Spleen (tissue), 7 donors: ENCODE results near the gene SYNPO.

Experiments used
- POLR2A ChIP-seq, 3 donors: fragments of 450-650 bp; IDR thresholded peaks; one replicate each; pipeline ENCODE4 v1.5.1; 2017; ENCODE audit warnings: antibody characterized with exemption in 3 of 3, mild to moderate bottlenecking in 1 of 3
- POLR2AphosphoS5 ChIP-seq, 3 donors: sonication (generic); formaldehyde crosslinking; IDR thresholded peaks; one replicate each; pipeline ENCODE4 v1.5.1; 2017; ENCODE audit warnings: antibody characterized with exemption in 3 of 3
- TF ChIP-seq, protein P1 (sequence below), 11 experiments: fragments of 200-600 bp in 7 of 11; fragments of 450-650 bp in 4 of 11; sonication (generic) in 4 of 11; IDR thresholded peaks in 8 of 11; conservative IDR thresholded peaks in 3 of 11; 1 replicate in 7 of 11; 2 replicates in 4 of 11; pipeline versions ENCODE4 v1.4.0 to v1.8.0; 2016 to 2021; ENCODE audit warnings: antibody characterized with exemption in 11 of 11, inconsistent platforms in 4 of 11, mild to moderate bottlenecking in 1 of 11
- donor health status: DM: no; HTN: no; CAD: no; lungs with moderate emphysema.
- donor health status: DM: no; HTN: no; CAD: no.
- donor health status: DM: no; HTN: no; CAD: no.

DNA sequence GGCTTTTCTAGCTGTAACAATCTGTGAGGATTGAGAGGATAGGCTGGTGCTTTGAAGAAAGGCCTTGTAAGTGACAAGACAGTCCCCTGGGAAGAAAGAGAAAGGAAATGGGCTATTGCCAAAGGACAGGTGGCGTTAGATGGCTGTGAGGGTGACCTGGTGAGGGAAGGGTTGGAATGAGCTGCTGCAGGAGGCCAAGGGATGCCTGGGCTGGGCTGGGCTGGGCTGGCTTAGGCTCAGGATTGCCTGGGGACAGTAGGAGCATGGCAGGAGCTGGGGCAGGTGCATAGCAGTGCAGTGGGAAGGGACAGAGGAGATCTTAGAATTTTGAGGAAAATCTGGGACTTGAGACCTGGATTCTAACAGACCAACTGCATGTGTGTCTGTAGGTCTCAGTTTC, 10.9 kb downstream of the SYNPO start:
- TF ChIP-seq, protein P1, sequence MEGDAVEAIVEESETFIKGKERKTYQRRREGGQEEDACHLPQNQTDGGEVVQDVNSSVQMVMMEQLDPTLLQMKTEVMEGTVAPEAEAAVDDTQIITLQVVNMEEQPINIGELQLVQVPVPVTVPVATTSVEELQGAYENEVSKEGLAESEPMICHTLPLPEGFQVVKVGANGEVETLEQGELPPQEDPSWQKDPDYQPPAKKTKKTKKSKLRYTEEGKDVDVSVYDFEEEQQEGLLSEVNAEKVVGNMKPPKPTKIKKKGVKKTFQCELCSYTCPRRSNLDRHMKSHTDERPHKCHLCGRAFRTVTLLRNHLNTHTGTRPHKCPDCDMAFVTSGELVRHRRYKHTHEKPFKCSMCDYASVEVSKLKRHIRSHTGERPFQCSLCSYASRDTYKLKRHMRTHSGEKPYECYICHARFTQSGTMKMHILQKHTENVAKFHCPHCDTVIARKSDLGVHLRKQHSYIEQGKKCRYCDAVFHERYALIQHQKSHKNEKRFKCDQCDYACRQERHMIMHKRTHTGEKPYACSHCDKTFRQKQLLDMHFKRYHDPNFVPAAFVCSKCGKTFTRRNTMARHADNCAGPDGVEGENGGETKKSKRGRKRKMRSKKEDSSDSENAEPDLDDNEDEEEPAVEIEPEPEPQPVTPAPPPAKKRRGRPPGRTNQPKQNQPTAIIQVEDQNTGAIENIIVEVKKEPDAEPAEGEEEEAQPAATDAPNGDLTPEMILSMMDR (IDR thresholded peaks at IDR 0.05 in 8 of 11, conservative IDR thresholded peaks at IDR 0.05 in 3 of 11) = no peak
- TF ChIP-seq POLR2AphosphoS5 (IDR thresholded peaks at IDR 0.05) (no peak), POLR2A (IDR thresholded peaks at IDR 0.05) (no peak)
